GM12892 (cell line): Measurements from ENCODE around the gene RPS19BP1.

Experiments
- POLR2A ChIP-seq: IDR thresholded peaks from 2 replicates; pipeline ENCODE4 v1.6.1; 2011; ENCODE audit warnings: low read depth, low read length, control low read depth
- POLR2AphosphoS5 ChIP-seq: IDR thresholded peaks from 2 replicates; pipeline ENCODE4 v1.6.1; 2011; ENCODE audit warnings: low read depth, low read length, control low read depth
- TAF1 ChIP-seq: IDR thresholded peaks from 2 replicates; pipeline ENCODE4 v1.6.1; 2011; ENCODE audit warnings: low read depth, mild to moderate bottlenecking, control low read depth, low read length, borderline replicate concordance

GRCh38 chr22:39524089-39524752, 8.3 kb downstream of the RPS19BP1 start:
- peak; percentile 77; the same call in 1 of the 2 replicates for TF ChIP-seq POLR2A
- TF ChIP-seq POLR2AphosphoS5, result peak; percentile 68
- no peak for TF ChIP-seq TAF1
